GM12872 (cell line): Measurements from ENCODE around the gene MRPS22.

Experiments used
- TF ChIP-seq, protein P1 (sequence below): IDR thresholded peaks from 3 replicates; pipeline ENCODE4 v1.5.1; 2011; ENCODE audit warnings: low read depth, mild to moderate bottlenecking, low read length, moderate library complexity; ENCODE audit not compliant: insufficient read depth

Gene MRPS22

DNA sequence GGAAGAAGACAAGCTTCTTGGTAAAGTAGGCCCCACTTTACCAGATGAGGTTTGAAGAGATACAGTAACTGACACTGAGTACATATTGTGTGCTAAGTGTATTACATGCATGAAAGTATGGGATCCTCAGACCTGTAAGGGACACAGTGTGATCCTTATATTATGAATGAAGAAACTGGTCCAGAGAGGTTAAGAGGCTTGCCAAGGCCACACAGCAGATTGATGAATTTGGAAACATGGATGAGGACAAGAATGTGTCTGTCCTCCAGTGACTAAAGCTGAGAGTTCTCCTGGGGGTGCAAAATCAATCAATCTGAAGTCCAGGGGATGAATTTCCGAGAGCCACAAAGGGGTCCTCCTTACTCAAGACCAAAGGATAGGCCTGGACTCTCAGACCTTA lies 31.4 kb upstream of the MRPS22 start:
- TF ChIP-seq, protein P1, sequence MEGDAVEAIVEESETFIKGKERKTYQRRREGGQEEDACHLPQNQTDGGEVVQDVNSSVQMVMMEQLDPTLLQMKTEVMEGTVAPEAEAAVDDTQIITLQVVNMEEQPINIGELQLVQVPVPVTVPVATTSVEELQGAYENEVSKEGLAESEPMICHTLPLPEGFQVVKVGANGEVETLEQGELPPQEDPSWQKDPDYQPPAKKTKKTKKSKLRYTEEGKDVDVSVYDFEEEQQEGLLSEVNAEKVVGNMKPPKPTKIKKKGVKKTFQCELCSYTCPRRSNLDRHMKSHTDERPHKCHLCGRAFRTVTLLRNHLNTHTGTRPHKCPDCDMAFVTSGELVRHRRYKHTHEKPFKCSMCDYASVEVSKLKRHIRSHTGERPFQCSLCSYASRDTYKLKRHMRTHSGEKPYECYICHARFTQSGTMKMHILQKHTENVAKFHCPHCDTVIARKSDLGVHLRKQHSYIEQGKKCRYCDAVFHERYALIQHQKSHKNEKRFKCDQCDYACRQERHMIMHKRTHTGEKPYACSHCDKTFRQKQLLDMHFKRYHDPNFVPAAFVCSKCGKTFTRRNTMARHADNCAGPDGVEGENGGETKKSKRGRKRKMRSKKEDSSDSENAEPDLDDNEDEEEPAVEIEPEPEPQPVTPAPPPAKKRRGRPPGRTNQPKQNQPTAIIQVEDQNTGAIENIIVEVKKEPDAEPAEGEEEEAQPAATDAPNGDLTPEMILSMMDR: no peak

DNA sequence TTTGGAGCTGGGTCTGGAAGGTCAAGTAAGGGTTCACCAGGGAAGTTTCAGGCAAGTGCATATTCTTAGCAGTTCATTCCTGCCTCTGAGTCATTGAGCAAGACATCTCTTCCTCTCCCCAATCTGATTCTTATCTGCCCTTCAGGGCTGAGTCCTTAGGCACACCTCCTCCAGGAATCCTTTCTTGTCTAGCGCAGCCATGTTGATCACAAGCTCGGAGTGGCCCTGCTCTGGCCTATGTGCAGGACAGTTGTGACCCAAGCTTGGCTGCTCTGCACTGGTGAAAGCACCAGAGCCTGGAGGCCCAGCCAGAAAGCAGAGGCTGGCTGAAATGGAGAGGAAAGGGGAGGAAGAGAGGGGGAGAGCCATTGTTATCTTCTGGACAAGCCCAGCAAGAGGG lies 30.9 kb upstream of the MRPS22 start:
- TF ChIP-seq, protein P1: no peak

DNA sequence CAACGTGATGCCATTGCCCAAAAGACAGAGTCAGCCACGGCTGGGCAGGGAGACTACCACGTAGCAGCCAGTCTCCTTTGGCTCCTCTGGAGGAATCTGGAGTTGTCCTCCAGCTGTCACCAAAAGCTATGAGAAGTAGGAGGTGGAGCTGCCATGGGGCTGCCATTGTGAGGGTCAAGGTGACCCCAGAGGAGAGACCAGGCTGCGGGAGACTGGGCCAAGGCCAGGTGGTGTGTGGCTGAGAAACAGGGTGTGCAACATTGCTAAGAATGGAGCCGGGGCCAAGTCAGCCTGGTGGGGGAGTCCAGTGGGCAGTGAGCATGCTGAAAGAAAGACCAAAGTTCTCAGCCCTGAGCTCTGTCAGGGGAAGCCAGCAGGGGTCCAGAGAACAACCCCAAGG lies 29.9 kb upstream of the MRPS22 start:
- TF ChIP-seq, protein P1: no peak

DNA sequence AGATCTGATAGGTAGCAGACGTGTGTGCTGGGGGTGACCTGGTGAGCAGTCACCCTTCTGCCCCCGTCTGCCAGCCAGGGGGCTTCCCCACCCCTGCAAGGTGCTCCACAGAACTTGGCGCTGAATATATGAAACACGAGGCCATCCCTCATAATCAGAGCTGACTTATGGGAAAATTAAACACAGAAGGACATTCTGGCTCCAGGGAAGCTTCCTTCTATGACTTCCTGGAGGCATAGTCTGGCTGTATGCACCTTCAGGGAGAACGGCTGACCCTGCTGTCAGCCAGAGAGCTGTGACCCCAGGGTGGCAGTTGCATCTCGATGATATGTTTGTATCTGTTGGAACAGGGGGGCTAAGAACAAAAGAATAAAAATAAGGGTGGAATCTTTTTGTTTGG lies 26.6 kb upstream of the MRPS22 start:
- TF ChIP-seq, protein P1: no peak

DNA sequence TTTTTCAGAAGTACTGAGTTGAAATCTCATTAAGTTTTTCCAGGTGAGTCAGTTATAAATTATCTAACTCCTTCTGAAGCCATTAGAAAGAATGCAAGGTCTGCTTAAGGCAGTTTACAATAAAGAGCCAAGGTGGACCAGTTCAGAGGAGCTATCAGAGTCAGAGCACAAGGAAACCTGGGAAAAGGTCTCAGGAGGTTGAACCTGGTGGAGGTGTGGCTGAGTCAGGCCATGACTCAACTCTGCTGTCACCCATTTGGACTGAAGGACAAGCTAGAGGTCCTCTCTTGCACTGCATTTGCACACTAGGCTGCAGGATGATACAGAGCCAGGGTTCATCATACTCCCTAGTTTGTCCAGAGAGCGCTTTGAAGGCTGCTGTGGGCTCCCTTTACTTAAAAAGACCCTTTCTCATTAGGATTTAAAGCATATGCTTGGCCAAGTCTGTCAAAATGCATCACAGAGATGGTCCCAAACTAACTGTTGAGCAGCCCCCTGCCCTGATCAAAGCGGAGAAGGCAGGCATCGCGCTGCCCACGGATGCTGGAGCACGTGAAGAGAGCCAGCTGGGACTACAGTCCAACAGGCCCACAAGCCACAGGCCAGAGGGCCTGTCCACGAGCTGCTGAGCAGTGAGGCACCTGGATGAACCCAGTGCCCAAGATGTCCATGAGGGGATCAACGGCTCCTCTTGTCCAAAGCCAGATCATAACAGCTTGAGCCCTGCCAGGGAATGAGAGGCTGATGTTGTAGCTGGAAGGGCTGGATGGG lies 26.0 kb upstream of the MRPS22 start:
- TF ChIP-seq, protein P1: no peak

DNA sequence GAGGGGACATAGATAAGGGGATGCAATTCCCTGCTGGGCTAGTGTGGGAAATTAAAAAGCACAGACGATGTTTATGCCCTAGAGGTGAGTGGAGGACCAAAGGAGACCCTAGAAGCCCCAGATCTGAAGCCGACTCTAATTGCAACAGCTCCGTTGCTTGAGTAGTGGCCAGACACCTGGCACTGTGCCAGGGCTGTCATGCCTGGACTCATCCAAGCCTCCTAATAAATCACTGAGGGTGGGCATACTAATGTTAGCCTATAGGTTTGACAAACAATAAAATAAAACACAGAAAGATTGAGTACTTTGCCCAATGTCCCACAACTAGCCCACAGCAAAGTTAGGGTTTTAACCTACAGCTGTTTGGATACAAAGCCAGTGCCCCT lies 25.4 kb upstream of the MRPS22 start:
- TF ChIP-seq, protein P1: no peak

DNA sequence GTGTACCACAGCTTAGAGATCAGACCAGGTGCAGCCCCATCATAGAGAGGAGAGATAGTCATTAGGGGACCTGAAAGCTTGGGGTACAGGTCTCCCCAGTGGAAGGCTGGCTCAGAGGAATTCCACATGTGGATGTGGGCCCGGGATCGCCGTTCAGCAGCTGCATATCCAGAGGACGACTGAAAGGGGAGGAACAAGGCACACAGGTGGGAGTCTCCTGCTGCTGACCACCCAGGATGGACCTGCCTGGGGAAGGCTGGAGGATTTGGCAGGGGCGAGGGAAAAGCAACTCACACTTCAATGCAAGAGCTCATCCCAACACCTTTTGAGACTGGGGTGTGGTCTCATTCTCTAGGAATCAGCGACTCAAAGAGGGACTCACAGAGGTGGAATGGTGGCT lies 25.0 kb upstream of the MRPS22 start:
- TF ChIP-seq, protein P1: no peak
